Measurements from ENCODE around the gene ZNF701.
A peak's percentile ranks its signal among the peaks of the same experiment; 100 is the strongest.
"Not testable (repeated sequence)": the region's sequence is repeated elsewhere in the genome, so short reads cannot be mapped to it uniquely, and the experiment has no call there.

ZNF701 gene

GRCh38 chr19:52570000-52570861 is at the start of gene ZNF701:
Gene ZNF701, plus strand, starts transcription at chr19:52570287. Its CDS starts 3,861 bp downstream, at chr19:52574148.
- peak; percentile 88 for DNase-seq (ENCODE audit: low read depth)

- DNase-seq (ENCODE audit: low read depth) = no peak
These were observed 47.5 kb upstream of the ZNF701 start for GRCh38 chr19:52522551-52522950.

GRCh38 chr19:52524086-52524485 is 46.0 kb upstream of the ZNF701 start:
- DNase-seq (ENCODE audit: low read depth) = no peak

- peak; percentile 97 for DNase-seq (ENCODE audit: low read depth)
These were observed 42.7 kb upstream of the ZNF701 start, which contains the start of gene ZNF808 for GRCh38 chr19:52527134-52527955. Gene ZNF808, plus strand, starts transcription at chr19:52527668. Its CDS starts 15,617 bp downstream, at chr19:52543285.

GRCh38 chr19:52527956-52528351 is 42.1 kb upstream of the ZNF701 start:
- DNase-seq (ENCODE audit: low read depth) = no peak

- DNase-seq (ENCODE audit: low read depth) = no peak
These were observed 37.6 kb upstream of the ZNF701 start for GRCh38 chr19:52532480-52532879.

- DNase-seq (ENCODE audit: low read depth) = no peak
These were observed 36.2 kb upstream of the ZNF701 start for GRCh38 chr19:52533901-52534300.

GRCh38 chr19:52535385-52535770 is 34.7 kb upstream of the ZNF701 start:
- not testable (repeated sequence) for DNase-seq (ENCODE audit: low read depth)

GRCh38 chr19:52535771-52536447 is 34.2 kb upstream of the ZNF701 start:
- peak; percentile 88 for DNase-seq (ENCODE audit: low read depth)

GRCh38 chr19:52536448-52536800 is 33.7 kb upstream of the ZNF701 start:
- no peak for DNase-seq (ENCODE audit: low read depth)

GRCh38 chr19:52538815-52539214 is 31.3 kb upstream of the ZNF701 start:
- DNase-seq (ENCODE audit: low read depth) = not testable (repeated sequence)

- not testable (repeated sequence) for DNase-seq (ENCODE audit: low read depth)
These were observed 28.9 kb upstream of the ZNF701 start for GRCh38 chr19:52541176-52541575.

GRCh38 chr19:52541608-52542007 is 28.5 kb upstream of the ZNF701 start:
- DNase-seq (ENCODE audit: low read depth) = no peak

- DNase-seq (ENCODE audit: low read depth) = not testable (repeated sequence)
These were observed 27.5 kb upstream of the ZNF701 start for GRCh38 chr19:52542541-52542940.

- DNase-seq (ENCODE audit: low read depth) = no peak
These were observed 27.0 kb upstream of the ZNF701 start for GRCh38 chr19:52542984-52543664.

- DNase-seq (ENCODE audit: low read depth) = no peak
These were observed 15.7 kb upstream of the ZNF701 start for GRCh38 chr19:52554216-52554971.

- no peak for DNase-seq (ENCODE audit: low read depth)
These were observed 12.7 kb upstream of the ZNF701 start for GRCh38 chr19:52557231-52557995.

- DNase-seq (ENCODE audit: low read depth) = not testable (repeated sequence)
These were observed 11.2 kb upstream of the ZNF701 start for GRCh38 chr19:52558732-52559445.

GRCh38 chr19:52561611-52562010 is 8.5 kb upstream of the ZNF701 start:
- not testable (repeated sequence) for DNase-seq (ENCODE audit: low read depth)

GRCh38 chr19:52566121-52566520 is 4.0 kb upstream of the ZNF701 start:
- DNase-seq (ENCODE audit: low read depth) = no peak
